Measurements from ENCODE around the gene CACNA1S. TPM values are rescaled to one million over a fixed set of nuclear protein-coding genes. Genes with fewer than 3 reads are reported as not detected.

The CACNA1S gene
- total RNA-seq, 1 experiment from 2014 or later: not detected

GRCh38 chr1:201039418-201039817 is 72.8 kb downstream of the CACNA1S start:
- Histone ChIP-seq H2AFZ (ENCODE audit: low read length) (no peak overlapping the region), H3K56ac (ENCODE audit: insufficient read length, low read depth, low read length) (no peak overlapping the region), H2BK5ac (ENCODE audit: insufficient read length, low read length) (no peak overlapping the region), H2BK20ac (ENCODE audit: low read depth, low read length, poor library complexity, severe bottlenecking) (no peak overlapping the region), H2AK5ac (ENCODE audit: insufficient read length, low read length) (no peak overlapping the region), H3K4me1 (ENCODE audit: insufficient read depth, low read length) (no peaks in the 10 kb centered on the region), H3K4me2 (ENCODE audit: insufficient read depth, insufficient read length, low read length) (no peak overlapping the region), H3T11ph (ENCODE audit: low read length) (no peak overlapping the region), H3K4ac (ENCODE audit: low read depth, low read length) (no peak overlapping the region), H3K14ac (ENCODE audit: insufficient read depth, low read length) (no peak overlapping the region; the same call in 1 of the 2 replicates), H2BK12ac (ENCODE audit: insufficient read length, low read depth, low read length) (no peak overlapping the region), H3K27ac (ENCODE audit: insufficient read length, low read depth, low read length) (no peak overlapping the region), H4K8ac (replicated peaks; ENCODE audit: insufficient read length, low read depth, low read length) (no peak overlapping the region), H4K20me1 (ENCODE audit: control insufficient read depth, insufficient read depth, insufficient read length) (no peaks in the 10 kb centered on the region), H3K23ac (ENCODE audit: insufficient read length, low read depth, low read length) (no peak overlapping the region), H3K23me2 (ENCODE audit: insufficient read length, low read depth, low read length, poor library complexity, severe bottlenecking) (no peaks in the 10 kb centered on the region), H3K9me3 (ENCODE audit: control insufficient read depth, low read depth, low read length) (no peaks in the 10 kb centered on the region), H2BK120ac (ENCODE audit: low read depth, low read length, poor library complexity, severe bottlenecking) (no peak overlapping the region), H2BK15ac (ENCODE audit: low read depth, low read length) (no peak overlapping the region), H3K27me3 (ENCODE audit: insufficient read depth, low read length) (no peaks in the 10 kb centered on the region), H4K5ac (ENCODE audit: insufficient read length, low read depth, low read length) (no peak overlapping the region), H3K18ac (ENCODE audit: insufficient read length, low read depth, low read length) (no peak overlapping the region), H3K79me1 (ENCODE audit: insufficient read depth, low read depth, low read length, poor library complexity, severe bottlenecking) (no peaks in the 10 kb centered on the region), H3K9ac (ENCODE audit: extremely low read depth, insufficient read length, low read length) (no peak overlapping the region), H3K79me2 (ENCODE audit: insufficient read depth, low read length) (no peaks in the 10 kb centered on the region), H4K91ac (ENCODE audit: insufficient read length, low read depth, low read length) (no peak overlapping the region)
- H3K36me3 Mint-ChIP-seq (ENCODE audit: insufficient read depth in 1 of 3, low read depth in 3 of 3): no peaks in the 10 kb centered on the region
- H3K27me3 Mint-ChIP-seq (ENCODE audit: low read depth): peaks cover 2% of the 10 kb centered on the region
- WGBS (ENCODE audit: extremely low coverage, insufficient read length, low lambda C conversion rate): no CpG with 5 or more reads among the region's 2 CpGs
- no peak overlapping the region for H3K4me3 Mint-ChIP-seq
- no peak for DNase-seq
- no peak overlapping the region for H3K27ac Mint-ChIP-seq
- TF ChIP-seq, protein P1, sequence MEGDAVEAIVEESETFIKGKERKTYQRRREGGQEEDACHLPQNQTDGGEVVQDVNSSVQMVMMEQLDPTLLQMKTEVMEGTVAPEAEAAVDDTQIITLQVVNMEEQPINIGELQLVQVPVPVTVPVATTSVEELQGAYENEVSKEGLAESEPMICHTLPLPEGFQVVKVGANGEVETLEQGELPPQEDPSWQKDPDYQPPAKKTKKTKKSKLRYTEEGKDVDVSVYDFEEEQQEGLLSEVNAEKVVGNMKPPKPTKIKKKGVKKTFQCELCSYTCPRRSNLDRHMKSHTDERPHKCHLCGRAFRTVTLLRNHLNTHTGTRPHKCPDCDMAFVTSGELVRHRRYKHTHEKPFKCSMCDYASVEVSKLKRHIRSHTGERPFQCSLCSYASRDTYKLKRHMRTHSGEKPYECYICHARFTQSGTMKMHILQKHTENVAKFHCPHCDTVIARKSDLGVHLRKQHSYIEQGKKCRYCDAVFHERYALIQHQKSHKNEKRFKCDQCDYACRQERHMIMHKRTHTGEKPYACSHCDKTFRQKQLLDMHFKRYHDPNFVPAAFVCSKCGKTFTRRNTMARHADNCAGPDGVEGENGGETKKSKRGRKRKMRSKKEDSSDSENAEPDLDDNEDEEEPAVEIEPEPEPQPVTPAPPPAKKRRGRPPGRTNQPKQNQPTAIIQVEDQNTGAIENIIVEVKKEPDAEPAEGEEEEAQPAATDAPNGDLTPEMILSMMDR (conservative IDR thresholded peaks at IDR 0.05): no peak
- peaks cover 0 to 2% of the 10 kb centered on the region in 2 experiments; a peak in 2 of 4 replicates for H3K4me1 Mint-ChIP-seq
- no peaks in the 10 kb centered on the region for H3K9me3 Mint-ChIP-seq

All from H9 (cell line).